NCI-H748 (cell line): ENCODE data around the gene ATP2B1.

Source experiments
- DNase-seq: peaks from one replicate; lab custom pipeline; 2025; ENCODE audit not compliant: unreplicated experiment; lab: John Stamatoyannopoulos, UW

ATP2B1 gene

DNA sequence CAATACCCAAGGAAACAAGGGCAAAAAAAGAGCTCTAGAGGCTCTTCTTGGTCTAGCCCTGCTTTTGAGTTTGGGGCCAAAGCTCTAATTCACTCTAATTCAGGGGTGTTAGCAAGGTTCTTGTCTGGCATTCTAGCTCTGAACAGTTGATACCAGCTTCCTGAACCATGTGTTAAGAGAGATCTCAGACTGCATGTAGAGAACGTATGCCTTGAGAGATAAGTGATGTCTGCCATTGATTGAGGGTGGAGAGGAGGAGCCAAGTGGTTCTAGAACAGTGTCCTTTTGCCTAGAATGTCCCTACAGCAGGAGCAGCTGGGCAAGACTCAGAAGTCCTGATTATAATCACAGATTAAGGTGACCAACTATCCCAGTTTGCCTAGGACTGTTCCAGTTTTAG, 164.6 kb downstream of the ATP2B1 start:
- no peak for DNase-seq

DNA sequence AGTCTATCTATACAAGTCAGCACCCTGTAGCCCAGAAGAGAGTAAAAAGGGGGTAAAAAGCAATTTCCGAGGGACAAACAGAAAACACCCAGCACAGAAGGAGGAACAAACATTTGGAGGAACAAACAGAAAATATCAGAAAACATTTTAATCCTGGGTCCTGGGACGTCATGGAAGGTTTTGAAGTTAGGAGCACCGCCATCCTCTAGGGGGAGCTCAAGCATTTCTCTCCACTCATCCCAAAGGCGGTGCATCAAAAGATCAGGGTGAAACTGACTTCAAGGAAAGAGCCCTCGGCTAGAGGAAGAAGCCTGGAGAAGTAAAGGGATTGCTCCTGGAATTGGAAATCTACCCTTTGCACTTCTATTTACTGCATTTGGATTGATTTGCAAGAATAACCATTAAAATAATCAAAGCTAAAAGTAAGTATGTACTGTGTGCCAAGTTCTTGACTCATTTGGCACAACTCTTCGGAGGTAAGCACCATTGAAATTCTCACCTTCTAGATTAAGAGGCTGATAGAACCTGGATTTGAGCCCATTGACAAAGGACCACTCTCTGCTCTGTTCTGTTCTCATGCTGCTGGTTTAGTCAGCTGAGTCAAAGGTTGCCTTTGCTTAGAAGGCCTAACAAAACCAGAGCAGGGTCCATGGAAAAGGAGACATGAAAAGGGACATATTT, 165.6 kb downstream of the ATP2B1 start:
- DNase-seq = peak; percentile 74

DNA sequence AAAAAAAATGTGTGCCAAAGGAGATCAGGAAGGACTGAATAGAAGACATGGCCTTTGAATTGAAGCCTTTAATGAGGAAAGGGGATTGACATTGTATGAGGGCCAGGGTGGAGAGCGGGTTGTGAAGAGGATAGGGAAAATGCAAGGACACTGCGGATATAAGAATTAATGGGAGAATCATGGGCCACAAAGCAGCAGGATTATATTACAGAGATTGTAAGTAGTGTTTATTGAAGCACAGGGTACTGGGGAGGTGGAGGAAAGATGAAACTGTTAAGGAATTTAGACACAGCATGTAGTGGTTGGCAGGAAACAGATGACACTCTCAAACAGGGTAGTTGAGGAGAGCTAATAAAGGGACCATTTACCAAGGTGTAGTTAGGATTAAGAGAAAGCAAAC, 166.4 kb downstream of the ATP2B1 start:
- DNase-seq = no peak

DNA sequence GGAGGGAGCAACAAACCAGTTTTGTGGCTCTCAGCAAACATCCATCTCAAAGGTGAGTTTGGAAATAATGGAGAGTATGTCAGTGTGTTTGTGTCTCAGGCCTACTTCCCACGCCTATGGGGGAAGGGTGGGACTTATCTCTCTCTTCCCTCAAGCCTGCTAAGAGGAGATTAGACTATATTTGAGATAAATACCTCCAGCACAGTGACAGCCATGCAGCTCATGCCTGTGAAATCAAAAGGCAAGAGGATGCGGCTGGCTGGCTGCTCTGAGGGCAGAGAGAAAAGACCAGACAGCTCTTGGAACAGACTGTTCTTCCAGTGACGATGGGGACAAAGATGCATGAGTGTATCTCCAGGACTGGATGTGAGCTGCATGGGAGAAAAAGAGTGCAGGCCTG, 168.1 kb downstream of the ATP2B1 start:
- DNase-seq = no peak

DNA sequence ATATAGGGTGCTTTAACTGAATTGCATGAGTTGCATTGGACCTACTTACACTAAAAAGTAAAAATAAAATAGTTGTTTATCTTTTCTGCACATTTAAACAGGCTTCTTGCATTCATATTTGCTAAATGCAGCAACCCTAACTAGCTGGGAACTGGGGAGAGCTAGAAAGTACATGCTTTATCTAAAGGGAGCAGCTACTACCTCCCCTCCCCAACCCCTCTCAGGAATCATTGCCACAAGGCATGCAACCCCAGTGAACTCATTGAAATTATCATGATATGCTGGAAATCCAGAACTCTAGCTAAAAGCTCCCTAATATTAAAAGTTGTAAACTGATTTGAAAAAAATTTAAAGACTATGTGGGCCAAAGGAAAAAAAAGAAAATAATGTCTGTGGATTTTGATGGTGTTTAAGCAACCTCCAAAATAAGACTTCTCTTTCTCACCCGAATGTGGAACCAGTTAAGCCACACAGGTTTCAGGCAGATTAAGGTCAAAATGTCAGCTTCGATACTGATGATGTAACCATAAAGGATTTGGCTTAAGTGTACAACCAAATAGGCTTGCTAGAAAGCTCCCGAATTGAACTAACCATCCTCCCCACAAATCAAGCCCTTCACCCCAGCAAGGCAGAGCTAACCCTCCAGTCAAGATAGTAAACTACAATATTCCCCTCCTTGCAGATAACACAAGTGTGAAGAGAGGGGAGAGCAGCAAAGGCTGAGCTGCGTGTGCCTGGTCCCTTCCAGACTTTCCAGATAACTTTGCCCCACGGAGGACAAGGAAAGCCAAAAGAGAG, 169.0 kb downstream of the ATP2B1 start:
- DNase-seq = no peak

DNA sequence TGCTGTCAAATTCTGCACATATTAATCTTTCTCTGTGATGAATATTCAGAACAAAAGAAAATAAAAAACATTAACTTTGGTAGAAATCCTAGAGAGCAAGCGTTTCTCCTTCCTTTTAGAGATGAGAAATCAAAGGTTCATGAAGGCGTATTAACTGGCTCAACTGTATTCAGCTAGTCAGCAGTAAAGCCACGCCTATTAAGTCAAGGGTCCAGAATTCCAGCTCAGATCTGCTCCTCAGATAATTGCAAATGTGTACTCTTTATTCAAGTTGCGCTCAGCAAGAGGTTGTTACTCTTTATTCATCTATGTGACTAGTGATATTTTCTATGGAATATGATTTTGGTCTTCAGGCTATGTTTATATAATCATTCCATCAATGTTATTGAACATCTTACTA, 169.7 kb downstream of the ATP2B1 start:
- DNase-seq = no peak
